Activated T-cell treated with anti-CD3 and anti-CD28 coated beads, Interleukin-2, amount 50 U/mL, for 48 hours (primary cell): Measurements from ENCODE around the gene GALNT9.
A peak's percentile ranks its signal among the peaks of the same experiment; 100 is the strongest.

Experiments
- DNase-seq, 2 experiments: peaks; one replicate each; pipeline ENCODE4 v3.0.0-alpha.2; 2020

Gene GALNT9

DNA sequence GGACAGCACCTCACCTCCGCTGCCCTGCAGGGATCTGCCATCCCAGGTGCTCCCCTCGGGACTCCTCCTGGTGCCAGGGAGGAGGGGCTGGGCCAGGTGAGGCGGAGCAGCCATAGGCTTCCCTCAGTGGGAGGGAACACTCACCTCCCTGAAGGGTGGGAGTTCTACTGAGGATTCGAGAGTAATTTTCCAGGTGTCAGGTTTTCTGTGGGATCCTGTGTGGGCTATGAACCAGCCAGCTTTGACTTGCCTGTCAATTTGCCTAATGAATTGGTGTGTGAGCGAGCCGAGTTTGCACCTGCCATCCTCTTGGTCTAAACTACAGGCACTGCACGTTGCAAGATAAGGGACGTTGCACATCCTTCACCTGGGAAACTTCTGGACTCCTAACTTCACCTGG is 134.8 kb downstream of the GALNT9 start:
- DNase-seq = no peak

DNA sequence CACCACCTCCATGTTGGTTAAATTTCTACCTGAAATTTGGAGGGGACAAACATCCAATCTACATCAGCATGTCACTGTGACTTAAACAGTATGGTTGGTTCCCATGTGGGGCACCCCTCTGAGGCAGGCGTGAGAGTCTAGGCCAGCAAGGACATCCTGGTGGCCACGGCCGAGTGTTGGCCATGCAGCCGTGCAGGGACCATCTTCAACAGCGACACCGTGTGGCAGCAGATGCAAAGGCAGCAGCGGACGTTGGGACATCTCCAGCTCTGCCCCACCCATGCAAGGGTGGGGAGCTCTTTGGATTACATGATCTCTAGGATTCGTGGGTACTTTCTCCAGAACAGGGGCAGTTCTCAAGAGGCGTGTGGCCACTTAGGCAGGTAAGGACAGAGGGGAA is 135.3 kb downstream of the GALNT9 start:
- DNase-seq = peak; percentile 37 to 53

DNA sequence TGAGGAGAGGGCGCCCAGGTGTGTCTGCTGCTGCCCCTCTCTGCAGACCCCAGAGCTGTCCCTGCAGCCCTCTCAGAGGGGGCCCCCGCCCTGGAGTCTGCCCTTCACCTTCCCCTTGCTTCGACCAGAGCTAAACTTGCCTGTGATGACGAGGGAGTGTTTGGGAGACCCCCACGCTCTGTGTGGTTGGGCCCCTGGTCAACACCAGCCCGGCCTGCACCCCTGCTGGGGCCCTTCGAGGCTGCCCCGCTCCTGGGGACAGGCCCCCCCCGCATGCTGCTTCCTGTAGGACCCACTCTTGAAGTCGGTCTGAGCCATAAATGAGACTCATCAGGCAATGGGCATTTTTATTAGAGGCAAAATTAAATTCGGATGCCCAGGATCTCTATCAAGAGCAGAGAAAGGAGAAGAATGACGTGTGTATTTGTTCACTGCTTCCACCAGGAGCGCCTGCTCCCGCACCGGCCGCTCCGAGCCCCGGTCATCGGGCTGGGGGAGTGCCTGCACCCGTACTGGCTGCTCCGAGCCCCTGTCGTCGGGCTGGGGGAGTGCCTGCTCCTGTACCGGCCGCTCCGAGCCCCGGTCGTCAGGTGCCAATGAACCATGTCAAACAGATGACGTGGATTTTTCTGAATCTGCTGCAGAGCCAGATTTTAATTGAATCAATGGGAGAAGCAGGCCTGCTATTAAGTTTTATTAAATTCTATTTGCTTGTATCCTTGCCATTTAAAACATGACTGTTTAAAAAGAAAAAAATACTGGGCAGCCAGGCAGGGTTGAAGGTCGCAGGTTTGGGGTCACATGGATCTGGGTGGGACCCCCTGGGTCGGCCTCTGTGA is 137.5 kb downstream of the GALNT9 start:
- DNase-seq = no peak

DNA sequence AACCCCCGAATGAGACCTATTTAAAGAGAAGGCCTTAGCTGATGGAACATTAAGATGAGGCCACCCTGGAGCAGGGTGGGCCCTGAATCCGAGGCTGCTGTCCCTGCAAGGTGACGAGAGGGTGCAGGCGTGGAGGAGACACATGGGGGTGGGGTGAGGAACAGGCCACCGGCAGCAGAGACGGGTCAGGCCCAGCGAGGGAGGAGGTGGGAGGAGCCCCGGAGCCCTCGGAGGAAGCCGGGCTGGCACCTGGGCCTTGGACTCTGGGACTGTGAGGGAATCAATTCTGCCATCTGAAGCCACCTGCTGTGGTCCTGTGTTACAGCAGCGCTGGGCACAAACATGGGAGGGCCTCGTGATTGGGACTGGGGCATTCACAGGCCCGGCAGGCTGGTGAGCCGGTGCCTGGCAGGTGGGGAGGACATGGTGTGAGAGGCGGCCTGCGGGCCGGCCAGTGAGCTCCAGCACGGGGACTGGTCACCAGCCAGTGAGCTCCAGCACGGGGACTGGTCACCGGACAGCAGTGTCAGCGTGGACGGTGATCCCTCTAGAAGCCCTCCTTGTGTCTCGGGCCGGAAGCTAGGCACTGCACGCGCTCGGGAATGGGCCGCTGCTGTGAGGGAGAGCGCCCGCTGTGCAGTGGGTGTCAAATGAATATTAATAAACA is 138.4 kb downstream of the GALNT9 start:
- no peak for DNase-seq

DNA sequence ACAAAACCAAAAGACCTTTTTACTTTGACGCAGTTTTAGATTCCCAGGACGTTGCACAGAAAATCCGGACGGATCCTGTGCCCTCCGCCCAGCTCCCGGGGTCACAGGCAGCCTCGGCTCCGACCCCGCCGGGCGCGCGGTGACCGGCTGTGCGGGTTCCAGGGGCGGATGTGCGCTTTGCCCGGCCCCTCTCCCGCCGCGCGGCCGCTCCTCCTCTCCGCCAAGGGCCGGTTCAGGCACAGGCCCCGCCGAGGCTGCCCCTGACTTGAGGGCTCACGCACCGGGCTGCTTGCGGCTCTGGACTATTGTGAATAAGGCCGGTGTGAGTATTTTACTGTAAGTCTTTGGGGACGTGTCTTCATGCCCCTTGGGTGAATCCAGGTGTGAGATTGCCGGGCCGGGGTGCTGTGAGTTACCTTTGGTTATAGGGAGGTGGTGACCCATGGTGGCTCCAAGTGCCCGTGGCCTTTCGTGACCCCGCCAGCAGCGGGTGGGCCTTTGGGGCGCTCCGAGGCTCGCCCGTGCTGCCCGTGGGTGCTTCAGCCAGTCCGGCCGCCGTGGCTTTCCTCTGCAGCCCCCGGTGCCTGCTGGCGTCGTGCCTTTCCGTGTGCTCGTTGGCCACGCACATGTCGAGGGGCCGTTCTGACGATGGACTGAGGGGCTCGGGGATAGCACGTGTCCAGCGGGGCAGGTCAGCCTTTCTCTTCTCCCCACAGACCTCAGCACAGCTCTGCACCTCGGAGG is 139.2 kb downstream of the GALNT9 start:
- no peak for DNase-seq

DNA sequence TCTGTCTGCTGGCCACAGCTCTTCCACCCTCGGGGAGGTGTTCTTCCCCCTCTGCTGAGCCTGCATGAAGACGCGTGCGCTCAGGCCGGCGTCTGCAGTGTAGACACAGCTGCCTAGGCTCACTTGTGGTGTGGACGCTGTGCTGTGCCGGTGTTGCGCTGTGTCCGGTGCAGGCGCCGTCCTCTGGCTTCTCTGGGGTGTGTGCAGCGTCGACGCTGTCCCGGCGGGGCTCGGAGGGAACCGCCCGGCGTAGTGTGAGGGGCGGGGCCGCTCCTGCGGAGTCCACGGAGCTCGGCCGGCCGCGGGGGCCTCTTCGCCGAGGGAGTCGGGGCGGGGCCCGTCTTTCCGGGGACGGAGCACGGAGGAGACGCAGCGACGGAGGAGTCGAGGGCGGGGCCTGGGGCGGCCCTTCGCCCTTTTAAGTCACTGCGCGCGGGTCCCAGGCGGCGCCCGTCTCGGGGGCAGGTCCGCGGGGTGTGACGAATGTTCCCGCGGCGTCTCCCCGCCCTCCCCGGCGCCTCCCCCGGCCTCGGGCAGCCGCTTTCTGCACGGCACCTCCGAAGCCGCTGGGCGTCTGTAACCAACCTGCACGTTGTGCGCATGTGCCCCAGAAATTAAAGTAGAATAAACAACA is 139.9 kb downstream of the GALNT9 start:
- DNase-seq = peak; percentile 92 to 96

DNA sequence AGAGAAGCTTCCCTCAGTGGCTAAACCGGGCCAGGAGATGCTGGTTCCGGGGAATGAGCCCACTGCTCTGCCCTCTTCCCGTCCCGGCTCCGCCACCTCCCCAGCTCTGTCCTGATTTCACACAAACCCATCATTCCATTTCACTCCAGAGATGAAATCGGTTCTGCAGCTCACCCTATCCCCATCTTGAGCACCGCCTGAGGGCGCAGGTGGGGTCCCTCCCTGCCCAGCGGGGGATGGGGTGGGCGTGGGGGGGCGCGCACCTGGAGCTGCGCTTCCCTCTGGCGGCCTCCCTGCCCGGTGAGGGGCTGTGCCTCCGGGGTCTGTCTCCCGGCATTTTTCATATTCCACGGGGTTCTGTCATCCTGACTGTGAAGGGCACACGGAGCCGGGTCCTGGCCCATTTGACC is 140.5 kb downstream of the GALNT9 start:
- DNase-seq = peak in 1 of 2 experiments; percentile 39

DNA sequence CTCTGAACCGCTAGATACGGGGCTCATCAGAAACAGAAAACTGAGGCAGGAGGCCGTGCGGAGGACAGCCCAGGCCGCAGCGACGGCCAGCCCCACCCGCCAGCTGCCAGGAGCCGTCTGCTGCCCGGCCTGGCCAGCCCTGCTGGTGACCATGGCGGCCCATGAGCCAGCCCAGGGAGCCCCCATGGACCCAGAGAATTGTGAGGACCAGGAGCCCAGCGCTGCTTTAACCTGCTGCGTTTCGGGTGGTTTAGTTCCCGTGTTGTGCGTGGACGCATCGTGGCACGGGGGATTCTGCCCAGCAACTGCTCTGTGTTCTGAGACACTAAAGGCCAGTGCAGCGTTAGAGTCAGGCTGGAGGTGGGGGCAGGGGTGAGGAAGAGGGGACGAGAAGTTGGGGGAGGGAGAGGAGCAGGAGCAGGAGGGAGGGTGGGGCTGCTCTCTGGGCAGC is 140.9 kb downstream of the GALNT9 start:
- no peak for DNase-seq

DNA sequence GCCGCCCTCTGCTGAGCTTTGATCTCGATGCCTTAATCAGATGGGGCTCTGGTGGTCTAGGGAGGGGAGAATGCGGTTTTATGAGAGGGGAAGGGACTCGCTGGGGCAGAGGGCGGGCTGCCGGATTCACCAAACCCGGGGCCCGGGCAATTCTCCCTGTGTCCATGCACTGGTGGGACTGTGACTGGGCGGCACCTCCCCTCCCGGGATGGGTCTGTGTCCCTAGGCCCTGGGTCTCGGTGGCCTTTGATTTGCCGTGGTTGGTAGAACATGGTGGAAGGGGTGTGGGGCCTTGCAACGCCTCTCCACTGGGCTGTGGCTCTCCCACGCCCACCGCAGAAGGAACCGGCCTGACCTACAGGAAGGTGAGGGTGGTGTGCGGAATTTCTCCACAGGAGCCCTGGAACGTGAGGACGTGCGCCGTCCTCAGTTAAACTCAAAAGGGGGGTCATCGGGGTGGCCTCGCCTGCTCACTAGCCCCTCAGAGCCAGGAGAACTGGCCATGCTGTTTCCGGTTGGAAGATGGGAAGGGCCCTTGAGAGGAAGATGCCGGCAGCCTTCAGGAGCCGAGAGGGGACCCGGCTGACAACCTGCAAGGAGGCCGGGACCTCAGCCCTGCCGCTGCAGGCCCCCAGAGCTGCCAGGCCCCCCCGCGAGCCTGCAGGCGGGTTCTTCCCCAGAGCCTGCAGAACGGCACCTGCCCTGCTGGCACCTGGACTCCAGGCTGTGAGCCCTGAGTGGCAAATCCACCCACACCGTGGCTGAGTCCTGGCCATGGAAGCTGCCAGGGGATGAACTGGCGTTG is 141.5 kb downstream of the GALNT9 start:
- no peak for DNase-seq

DNA sequence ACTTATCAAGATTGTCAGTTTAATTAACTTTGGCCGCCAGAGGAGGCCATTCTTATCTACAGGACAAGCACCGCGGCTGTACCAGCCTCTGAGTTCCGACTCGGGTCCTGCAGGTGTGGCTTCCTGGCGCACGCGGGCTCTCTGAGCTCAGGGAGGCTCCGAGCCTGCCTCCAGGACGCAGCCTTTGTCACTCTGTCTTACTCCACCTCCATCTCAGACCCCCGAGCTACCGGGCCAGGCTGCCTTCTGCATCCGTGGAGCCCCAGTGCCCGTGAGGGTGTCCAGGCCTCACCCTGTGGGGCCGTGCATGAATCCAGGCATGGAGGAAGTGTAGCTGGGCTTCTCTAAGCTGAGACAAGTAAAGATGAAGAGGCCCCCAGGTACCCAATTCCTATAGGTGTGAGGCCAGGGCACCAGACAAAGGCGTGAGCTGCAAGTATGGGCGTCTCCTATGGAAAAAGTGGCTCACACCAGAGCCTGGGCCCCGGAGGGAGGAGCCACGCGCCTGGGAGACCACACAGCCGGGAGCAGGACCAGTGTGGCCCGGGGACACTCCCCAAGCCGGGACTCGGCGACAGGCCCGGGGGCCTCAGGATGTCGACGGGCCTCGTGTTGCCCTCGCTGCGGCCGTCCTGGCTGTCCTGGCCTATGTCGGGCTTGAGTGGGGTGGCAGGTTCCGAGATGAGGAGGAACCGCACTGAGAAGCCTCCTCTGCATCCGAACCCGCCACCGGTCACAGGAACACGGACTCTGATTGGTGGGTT is 142.3 kb downstream of the GALNT9 start:
- DNase-seq = peak; percentile 46

DNA sequence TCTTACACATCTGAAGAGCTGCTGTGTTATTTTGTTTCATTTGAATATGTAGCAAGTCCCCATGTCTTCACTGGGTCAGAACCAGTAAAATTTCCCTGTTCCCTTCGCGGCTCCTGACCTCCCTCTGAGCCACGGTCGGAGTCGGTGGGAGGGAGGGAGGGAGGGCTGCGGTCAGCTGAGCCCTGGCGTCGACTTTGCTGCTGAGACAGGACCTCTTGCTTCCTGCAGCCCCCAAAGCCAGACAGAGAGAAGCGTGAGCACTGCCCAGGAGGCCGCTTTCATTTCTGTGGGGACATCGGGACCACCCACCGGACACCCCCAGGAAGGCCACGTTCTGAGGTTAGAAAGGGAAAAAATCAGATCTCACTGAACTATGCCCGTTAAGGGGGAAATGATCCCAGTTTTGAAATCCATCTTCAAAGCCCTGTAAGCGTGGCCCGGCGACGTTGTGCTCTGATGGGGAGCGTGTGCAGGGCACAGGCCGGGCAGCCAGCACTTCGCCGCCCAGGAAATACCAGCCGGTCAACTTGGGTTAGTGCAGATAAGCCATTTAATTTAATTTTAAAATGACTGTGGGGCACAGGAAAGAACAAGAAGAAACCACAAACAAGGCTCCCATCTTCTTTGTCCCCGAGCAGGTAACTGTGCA is 143.1 kb downstream of the GALNT9 start:
- DNase-seq = no peak

DNA sequence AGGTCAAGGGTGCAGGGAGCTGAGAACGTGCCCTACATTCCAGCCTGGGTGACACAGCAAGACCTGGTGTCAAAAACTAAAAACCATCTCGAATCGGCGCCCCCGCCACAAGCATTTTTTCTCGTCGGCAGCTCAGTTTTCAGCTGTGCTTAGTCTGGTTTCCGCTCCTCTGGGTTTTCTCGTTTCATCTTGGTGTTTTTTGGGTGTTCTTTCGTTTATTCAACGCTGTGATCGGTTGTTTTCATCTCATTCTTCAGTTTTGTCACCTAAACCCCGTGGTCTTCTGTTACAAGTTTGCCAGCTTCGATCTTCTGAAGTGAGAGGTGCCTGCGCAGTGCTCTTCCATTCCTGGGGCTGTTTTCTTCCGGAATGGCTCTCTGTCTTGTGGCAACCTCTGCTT is 143.7 kb downstream of the GALNT9 start:
- DNase-seq = no peak

DNA sequence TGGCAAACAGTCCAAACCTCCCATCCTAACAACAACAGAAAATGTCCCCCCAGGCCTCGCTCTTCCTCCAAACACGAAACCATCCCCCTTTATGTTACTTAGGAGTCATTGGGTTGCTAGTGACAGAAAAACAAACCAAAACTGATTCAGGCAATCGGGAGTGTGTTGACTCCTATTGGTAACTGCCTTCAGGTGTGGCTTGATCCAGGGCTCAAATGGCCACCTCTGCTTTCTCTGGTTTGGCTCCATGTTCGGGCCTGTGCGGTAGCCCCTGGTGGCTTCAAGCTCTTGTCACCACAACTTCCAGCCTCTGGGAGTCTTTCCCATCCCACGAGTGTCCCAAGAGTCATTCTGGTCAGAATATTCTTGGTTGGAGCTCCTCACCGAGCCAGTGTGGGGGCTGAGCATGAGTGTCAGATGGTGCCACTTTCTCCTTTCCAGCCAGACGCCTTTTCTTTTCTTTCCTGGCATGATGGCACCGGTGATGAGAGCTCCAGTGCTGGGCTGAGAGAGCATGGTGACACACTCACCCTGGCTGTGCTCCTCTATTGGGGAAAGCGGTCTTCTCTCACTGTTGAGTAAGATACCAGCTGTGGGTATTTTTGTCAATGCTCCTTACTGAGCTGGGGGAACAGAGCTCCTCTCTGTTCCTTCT is 146.6 kb downstream of the GALNT9 start:
- DNase-seq = no peak

DNA sequence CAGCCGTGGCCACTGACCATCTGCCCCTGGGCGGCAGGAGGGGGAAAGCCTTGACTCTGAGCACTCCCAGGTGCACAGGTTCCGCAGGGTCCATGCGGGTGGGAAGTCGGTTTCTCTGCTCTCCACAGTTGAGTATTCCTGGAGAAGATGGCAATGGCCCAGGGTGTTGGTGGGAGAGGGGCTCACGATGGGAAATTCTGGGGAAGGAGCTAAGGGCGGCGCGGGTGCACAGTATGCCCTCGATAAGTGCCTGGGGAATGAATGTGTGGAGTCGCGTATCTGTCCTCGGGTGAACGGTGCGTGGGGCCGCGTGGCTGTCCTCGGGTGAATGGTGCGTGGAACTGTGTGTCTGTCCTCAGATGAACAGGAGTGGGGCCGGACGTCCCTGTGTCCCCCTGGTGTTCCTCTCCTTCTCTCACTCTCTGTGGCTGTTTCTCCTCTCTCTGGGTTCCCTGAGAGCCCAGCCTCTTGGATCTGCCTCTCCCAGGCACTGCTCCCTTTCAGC is 147.1 kb downstream of the GALNT9 start:
- DNase-seq = no peak

DNA sequence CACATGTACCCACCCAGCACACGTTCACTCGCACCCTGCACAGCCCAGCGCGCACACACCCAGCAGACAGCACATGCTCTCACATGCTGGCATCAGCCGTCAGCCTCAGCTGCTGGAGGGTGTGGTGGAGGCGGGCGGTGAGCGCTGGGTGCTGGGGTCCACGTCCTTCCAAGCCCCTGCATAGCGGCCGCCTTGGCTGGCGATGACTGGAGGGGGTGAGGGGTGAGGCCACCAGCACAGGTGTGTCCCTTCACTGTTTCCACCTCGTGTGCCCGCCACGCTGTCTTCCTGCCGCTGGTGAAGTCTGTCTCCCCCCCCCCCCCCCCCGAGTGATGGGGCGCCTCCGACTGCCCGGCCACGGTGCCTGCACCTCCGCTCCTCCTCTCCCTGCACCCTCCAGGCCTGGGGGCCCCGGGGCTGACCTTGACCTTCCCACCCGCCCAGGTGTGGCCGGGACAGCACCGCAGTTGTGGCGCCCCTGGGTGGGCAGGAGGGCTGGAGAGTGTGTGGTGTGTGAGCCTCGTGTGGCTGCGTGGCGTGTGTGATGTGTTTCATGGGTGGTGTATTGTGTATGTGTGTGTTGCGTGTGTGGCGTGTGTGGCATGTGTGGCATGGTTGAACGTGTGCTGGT is 147.7 kb downstream of the GALNT9 start:
- no peak for DNase-seq

DNA sequence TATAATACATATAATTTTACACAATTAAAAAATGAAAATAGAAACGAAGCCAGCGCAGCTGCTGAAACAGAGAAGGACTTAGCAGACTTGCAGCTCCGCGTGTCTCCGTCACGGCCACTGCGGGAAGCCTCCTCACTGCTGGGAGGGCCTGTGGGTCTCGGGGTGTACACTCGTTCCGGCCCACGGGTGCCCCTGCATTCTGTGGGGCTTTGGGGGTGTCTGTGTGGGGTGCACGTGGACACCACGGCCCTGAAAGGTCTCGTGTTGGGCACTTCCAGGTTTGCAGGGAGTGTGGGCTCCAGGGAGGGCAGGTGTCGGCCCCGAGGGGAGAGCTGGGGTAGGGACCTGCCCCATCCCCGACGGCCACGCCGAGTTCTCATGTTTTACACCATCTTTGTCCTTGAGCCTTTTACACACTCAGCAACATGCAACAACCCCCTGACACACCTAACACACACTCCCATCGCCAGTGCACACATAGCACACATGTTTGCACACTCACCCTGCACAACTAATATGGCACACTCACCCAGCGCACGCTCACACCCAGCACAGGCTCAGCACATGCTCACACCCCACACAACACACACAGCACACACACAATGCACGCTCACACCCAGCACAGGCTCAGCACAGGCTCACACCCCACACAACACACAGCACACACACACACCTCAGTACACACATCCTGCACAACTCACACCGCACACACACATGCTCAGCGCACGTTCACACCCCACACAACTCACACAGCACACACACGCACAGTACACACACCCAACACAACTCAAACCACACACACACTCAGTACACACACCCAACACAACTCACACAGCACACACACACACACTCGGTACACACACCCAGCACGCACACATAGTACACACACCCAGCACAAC is 148.5 kb downstream of the GALNT9 start:
- no peak for DNase-seq

DNA sequence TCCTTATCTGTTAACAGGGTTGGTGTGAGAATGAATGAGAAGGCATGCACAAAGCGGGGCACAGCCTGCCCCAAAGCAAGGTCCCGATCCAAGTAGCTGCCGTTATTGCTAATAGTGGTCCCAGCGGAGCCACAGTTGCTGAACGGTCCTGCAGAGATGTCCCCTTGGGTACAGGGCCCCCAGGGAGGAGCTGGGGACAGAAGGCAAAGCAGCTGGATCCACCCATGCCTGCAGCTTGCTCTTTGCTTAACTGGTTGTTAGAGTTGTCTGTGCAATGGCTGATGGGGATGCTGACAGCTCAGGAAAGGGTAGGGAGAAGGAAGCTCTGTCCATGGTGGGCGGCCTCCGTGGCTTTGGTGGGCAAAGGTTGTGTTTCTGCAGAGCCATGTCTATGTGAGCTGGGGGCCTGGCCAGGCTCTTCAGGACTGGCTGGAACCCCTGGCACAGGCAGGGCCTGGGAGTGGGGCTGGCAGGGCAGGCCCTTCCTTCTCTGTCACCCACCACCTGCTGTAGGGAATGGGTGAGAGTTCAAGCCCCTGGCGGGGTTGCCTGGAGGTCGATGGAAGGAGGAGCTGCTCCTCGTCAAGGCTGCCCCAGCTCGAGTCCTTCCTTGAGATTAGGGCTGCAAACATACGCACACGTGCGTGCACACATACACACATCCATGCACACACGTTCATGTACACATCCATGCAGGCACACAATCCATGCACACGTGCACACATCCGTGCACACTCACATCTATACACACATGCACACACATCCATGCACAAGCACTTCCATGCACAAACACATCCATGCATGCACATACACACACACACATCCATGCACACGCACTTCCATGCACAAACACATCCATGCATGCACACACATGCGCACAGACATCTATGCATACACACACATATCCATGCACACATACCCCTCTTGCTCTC is 149.7 kb downstream of the GALNT9 start:
- DNase-seq = no peak
